SIG-M5 treated with dmso at 0.1 percent for 504 hours (cell line): ENCODE measurements around the gene PIGX.

Experiments
- DNase-seq: peaks from one replicate; lab custom pipeline; 2025; ENCODE audit not compliant: unreplicated experiment; lab: John Stamatoyannopoulos, UW

PIGX gene

DNA sequence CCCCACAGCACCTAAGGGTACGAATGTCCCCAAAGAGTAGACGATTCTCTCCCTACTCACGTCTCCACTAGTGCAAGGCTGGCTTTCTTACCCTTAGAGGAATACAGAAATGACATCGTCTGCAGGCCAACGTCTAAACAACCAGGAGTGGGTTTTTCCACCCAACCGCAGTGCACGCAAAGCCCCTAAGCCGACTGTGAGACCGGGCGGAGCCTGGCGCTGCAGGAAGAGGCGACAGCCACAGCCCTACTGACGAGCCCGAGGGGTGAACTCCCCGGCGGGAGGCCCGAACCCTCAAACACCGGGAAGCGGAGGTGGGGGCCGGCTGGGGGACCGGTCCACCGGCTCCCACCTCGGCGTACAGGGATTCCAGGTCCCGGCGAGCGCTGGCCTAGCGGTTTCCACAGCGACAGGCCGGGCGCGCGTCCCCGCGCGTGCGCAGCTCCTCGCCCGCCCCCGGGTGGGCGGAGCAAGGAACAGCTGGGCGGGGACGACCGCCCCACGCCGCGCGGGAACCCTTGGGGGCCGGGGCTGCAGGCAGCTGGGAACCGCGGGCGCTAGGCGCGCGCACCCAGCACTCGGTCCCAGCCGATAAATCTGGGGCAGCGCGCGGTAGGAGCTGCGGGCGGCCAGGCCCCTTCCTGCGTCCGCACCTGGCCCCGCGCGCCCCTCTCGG lies at the start of gene PIGX, which contains the start of gene CEP19:
Gene PIGX, plus strand, starts transcription at position 540 of the 676 bp plus-strand sequence.
Gene CEP19, minus strand, starts transcription at position 413 of the 676 bp plus-strand sequence. CDS start 3,593 bp downstream, outside the sequence.
- DNase-seq: peak; percentile 85

DNA sequence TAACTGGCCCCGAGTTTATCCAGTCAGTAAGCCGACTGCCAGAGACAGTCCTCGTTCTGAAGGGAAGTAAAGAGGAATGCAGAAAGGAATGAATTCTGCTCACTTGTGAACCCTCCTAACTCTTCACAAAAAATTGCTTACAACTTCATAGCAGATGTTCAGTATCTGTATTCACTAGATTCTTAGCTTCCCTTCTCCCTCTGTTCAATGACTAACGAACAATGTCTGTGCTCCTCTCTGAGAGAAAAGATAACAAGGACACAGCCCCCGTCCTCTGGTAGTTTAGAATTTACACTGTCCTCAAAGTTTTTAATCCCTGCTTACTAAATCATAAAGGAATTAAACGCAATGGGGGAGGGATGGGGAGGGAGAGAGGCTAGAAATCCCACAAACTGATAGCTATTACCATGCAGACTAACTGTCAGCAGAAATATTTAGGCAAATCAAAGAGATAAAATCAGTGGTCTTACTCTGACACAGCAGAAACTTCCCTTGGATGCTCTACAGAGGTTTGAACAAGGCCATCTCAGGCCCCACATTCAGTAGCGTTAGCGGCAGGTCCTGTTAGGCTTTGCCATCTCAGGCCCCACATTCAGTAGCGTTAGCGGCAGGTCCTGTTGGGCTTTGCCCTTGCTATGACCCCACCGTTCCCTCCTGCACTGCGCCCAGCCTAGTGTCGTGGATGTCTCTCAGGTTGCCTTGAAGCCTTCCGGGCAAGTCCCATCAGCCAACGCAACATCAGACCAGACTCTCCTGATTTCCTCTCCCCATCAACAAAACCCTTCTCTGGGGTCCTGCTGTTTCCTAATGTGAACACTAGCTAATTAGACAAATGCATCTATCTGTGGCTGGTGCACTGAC lies 49.2 kb upstream of the PIGX start:
- no peak for DNase-seq

DNA sequence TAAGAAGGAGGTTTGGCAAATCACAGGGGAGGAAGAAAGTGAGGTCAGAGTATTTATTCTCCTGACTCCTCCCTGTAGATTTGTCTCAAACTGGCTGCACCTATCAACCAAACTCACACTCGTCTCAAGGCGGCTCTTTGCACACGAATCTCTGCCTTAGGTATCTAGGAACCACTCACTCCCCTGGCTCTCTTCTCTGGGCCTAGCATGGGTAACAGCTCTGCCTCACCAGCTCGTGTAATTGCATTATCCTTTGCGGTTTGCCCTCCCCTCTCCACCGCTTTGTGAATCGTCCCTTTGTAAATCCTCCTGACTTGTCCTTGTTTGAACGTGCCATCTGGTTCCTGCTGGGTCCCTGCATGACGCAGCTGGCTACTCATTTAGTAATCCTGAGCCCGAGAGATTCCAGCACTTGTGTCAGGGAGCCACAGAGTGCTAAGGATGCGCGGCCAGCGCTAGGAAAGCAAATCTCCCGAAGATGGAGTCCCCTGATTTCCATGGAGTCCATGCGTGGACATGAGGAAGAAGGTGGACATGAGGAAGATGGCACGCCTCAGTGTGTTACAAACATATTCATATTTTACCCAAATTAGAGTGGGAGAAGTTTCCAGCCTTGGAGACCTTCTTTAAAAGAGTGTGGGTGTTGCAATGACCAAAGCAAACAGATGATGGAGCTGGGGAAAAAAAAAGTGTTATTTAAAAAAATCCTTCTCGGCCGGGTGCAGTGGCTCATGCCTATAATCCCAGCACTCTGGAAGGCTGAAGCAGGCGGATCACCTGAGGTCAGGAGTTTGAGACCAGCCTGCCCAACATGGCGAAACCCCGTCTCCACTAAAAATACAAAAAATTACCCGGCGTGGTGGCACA lies 45.9 kb upstream of the PIGX start:
- DNase-seq: peak; percentile 16

DNA sequence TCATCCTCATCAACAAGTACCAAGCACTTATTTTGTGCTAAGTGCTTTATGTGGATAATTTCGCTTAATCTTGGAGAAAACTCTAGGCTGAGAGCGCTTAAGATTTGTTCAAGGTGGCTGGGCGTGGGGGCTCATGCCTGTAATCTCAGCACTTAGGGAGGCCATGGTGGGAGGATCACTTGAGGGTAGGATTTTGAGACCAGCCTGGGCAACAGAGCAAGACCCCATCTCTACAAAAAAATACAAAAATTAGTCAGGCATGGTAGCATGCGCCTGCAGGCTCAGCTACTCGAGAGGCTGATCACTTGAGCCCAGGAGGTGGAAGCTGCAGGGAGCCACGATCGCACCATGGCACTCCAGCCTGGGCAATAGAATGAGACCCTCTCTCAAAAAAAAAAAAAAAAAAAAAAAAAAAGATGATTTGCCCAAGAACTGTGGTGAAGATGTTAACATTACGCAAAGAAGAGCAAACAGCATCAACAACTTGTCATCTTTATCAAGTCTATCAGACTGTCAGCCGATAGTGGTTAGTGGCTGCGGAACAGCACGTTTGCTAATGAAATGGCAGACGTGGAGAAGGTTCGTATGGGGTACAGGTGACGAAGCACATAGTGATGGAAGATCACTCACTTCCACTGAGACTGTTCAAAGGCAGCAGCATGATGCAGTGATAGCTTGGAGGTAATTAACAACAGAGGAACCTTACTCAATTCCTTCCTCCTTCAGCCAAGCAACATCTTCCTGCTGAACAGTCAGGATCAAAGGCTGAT lies 44.9 kb upstream of the PIGX start:
- no peak for DNase-seq

DNA sequence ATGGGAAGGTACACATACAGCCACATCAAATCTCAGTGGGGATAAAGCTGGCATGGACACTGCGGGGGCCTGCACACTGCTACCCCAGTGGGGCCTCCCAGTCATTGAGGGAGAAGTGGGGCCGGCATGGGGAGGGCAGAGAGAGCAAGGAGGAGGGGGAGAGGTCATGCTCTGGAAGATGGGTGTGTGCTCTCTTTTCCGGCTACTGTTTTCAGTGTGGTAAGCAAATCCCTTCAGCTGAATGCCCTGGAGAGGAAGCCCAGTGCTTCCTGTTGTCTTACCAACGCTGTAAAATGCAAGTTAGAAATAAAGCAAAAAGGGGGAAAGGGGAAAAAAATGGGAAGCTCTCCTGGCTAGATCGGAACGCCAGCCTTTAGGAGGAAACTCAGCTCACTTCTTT lies 41.8 kb upstream of the PIGX start:
- no peak for DNase-seq

DNA sequence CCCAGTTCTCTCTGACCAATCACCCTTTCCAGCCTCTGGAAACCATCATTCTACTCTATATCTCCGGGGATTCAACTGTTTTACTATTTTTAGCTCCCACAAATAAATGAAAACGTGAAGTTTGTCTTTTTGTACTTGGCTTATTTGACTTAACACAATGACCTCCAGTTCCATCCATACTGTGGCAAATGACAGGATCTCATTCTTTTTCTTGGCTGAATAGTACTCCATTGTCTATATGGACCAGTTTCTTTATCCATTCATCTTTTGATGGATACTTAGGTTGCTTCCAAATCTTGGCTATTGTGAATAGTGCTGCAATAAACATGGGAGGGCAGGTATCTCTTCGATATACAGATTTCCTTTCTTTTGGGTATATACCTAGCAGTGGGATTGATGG lies 38.5 kb upstream of the PIGX start:
- DNase-seq: no peak

DNA sequence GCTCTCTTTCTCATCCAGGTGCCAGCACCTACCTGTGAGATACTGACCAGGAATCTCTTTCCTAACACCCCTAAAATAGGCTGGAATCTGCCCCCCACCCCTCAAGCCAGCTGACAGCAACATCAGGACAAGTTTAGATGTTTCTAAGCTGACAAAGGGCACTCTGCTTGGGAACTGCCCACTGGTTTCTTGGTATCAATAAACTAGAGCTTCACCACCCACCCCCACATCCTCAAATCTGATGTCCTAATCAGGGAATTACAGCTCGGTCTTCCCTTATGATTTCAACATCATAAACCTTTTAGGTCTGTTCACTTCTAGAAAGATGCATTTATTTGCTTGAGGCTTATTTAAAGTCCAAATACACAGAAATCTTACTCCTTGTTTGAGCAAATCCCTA lies 34.8 kb upstream of the PIGX start:
- DNase-seq: no peak

DNA sequence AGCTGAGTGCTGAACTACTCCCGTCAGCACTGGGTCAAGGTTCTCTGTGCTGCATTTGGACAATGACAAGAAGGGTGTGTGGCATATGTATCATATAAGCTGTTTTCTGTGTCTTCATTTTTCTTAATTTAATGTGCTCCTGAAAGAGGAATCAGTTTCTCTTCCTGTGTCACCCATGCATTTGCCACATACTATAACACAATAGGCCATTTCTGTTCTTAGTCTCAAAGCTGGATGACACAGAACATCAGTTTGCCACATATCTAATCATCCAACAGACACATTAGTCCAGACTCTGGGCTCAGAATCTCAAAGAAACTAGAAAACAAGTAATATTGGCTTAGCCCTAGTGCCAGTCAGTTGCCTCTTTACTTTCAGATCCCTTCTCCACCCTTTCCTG lies 34.2 kb upstream of the PIGX start:
- no peak for DNase-seq

DNA sequence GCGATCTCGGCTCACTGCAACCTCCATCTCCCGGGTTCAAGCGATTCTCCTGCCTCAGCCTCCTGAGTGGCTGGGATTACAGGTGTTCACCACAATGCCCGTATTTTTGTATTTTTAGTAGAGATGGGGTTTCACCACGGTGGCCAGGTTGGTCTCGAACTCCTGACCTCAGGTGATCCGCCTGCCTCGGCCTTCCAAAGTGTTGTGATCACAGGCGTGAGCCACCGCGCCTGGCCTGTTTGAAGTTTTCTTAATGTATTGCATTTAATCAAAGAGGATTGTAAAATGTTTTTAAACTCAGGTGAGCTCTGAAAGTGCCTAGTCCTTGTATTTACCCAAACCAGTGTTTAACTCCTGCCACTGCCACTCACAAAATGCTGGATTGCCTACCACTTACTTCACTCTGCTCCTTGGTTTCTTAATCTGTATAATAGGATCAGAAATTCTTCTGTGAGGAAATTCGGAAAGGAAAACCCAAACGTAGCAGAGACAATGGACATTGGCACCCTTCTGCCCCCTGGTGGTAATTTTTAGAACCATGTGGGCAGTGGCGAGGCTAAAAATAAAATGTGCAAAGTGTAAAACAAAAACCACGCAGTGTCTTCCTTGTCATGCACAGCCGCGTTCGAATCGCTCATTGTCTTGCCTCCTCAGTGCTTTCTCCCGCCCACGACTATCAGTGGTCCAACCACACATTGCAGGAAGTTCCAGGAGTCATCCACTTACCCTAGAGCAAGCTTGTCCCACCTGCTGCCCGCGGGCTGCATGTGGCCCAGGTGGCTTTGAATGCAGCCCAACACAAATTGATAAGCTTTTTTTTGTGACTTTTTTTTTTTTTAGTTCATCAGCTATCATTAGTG lies 27.4 kb upstream of the PIGX start:
- peak; percentile 86 for DNase-seq

DNA sequence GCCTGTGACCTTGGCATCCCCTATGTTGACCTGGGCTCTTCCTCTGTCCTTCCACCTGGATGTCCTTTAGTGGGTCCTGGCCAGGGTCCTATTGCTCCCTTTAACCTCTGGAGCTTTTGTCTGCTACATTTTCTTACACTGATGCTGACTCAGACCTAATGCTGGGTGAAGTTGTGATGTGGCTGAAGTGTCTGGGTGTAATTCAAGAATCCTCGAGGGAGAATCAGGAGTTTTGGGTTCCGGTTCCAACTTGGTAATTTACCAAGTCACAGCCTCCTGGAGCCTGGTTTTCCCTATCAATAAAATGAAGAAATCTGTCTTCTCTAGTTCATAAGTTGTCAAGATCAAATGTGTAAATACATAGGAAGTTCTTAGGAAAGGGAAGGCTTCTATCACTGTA lies 25.7 kb upstream of the PIGX start:
- no peak for DNase-seq

DNA sequence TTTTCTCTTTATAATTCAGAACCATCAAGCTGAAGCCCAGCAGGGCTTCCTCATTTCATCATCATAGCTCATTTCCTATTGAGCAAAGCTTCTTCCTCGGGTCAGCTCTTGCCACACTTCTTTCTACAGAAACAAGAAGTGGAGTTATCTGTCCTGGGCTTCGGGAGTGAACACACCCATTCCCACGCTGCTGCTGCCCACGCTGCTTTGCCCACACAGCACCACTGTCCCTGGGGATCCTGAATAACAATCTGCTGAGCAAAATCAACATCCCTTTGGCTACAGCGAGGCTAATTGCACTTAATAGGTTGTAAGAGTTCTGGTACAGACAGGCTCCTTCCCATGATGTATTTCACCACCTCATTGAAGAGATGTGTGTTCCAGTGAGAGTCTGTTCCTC lies 23.8 kb upstream of the PIGX start:
- DNase-seq: peak; percentile 99

DNA sequence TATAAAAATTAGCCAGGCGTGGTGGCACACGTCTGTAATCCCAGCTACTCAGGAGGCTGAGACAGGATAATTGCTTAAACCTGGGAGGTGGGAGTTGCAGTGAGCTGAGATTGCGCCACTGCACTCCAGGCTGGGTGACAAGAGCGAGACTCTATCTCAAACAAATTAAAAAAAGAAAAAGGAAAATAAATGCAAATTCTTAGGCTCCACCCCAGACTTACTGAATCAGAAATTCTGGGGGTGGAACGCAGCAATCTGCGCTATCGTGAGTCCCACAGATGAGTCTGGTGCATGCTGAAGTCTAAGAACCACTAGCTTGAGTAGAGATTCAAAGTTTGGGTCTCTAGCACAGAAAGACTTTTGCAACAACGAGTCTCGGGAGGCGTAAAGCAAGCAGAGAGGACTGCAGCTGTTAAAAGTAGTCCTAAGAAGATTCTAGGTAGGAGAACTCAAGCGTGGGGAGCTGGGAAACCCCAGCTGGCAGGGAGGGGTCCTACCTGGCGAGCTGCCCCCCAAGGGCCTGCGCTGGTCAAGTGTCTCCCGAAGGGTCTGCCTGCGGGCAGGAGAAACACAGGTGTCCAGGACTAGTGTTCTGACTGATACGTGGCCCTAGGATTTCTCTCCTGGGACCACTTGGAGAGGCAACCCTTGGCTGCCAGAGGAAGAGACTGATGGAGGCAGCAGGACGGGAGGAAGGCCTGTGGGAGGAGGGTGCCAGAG lies 22.1 kb upstream of the PIGX start:
- no peak for DNase-seq

DNA sequence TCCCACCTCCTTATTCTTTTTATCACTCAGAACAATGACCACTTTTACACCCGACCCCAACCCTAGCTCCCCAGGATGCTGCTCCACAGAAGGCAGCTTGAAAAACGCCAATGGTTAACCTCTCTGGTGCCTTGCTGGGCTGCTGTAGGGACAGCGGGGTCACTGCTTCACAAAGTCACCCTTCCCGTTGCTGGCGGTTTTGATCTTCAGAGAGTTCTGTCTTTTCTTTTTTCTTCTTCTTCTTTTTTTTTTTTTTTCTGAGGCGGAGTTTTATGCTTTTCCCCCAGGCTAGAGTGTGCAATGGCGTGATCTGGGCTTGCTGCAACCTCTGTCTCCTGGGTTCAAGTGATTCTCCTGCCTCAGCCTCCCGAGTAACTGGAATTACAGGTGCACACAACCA lies 20.8 kb upstream of the PIGX start:
- DNase-seq: peak; percentile 49

DNA sequence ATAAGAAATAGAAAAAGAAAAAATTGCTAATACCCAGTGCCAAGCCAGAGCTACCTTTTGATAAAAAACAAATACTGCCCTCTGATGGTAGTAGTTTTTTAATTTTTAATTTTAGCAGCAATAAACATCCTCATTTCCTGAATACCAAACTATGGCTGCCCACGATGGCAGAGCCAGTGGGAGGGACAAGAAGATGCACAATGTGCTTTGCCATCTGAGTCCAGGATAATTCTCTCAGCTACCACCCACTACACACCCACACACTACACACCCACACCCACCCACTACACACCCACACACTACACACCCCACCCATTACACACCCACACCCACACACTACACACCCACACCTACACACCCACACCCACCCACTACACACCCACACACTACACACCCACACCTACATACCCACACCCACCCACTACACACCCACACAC lies 18.0 kb upstream of the PIGX start:
- DNase-seq: no peak

DNA sequence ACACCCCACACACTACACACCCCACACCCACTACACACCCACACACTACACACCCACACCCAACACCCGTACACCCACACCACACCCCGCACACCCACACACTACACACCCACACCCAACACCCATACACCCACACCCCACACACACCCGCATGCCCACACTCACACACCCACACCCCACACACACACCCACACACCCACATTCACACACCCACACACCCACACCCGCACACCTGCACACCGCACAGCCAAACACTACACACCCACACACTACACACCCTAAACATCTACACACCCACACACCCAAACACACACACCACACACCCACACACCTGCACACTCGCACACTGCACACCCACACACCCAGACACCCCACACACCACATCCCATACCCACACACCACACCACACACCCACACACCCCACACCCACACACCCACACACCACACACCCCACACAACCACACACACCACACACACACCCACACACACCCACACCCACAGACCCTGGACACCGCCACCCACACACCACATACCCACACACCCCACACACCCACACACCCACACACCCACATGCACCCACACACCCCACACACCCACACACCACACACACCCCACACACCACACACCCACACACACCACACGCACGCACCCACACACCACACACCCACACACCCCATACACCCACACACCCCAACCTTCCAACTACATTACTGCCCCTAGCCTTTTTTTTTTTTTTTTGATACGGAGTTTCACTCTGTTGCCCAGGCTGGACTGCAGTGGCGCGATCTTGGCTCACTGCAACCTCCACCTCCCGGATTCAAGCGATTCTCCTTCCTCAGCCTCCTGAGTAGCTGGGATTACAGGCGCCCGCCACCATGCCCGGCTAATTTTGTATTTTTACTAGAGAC lies 17.0 kb upstream of the PIGX start:
- no peak for DNase-seq

DNA sequence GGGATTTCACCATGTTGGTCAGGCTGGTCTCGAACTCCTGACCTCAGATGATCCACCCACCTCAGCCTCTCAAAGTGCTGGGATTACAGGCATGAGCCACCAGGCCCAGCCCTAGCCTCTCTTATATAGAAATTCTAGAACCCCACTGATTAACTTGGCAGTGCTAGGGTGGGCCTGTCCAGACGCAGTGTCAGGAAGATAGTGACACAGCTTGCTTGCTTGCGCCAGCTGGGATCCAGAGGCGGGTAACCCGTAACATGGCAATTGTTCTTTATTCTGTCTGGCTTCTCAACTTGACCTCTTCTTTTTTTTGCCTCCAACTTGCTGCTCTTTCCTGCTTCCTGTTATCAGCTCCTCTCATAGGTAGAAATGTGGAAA lies 16.3 kb upstream of the PIGX start:
- no peak for DNase-seq

DNA sequence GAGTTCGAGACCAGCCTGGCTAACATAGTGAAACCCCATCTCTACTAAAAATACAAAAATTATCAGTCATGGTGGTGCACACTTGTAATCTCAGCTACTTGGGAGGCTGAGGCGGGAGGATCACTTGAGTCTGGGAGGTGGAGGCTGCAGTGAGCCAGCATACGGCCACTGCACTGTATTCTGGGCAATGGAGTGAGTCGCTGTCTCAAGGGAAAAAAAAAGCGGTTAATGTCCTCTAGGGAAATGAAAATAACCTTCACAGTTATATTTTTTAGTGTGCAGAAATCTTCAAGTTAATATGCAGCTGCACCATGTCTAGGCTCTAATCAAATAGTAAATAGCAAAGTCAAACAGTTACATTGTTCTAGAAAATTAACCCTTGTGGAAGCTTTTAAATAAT lies 14.9 kb upstream of the PIGX start:
- DNase-seq: no peak

DNA sequence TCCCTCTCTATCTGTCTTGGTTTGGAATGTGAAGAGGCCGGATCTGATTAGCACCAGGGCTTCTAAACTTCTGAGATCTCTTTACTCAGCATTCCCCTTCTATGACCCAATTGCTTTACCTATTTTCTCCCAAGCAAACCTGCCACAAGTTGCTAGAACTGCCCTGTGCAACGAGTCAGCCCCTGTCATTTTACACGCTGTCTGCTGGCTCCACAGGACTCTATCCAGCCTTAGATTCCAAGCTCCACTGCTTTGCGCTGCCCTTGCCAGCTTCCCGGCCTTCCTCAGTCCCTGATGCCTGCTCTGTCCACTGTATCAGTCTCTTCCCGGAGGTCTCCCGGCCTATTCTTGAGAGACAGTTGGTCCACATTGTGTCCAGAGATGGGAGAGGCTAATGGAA lies 12.4 kb upstream of the PIGX start:
- no peak for DNase-seq
